Measurements from ENCODE around the gene NPAS3.

NPAS3 gene

GRCh38 chr14:33642080-33642479 lies 703.4 kb downstream of the NPAS3 start:
- DNase-seq (ENCODE audit: low spot score): no peak

- no peak for DNase-seq (ENCODE audit: low spot score)
Observed at GRCh38 chr14:33642691-33643244, 704.1 kb downstream of the NPAS3 start.

GRCh38 chr14:33643426-33644181 lies 704.9 kb downstream of the NPAS3 start:
- no peak for DNase-seq (ENCODE audit: low spot score)

DNA sequence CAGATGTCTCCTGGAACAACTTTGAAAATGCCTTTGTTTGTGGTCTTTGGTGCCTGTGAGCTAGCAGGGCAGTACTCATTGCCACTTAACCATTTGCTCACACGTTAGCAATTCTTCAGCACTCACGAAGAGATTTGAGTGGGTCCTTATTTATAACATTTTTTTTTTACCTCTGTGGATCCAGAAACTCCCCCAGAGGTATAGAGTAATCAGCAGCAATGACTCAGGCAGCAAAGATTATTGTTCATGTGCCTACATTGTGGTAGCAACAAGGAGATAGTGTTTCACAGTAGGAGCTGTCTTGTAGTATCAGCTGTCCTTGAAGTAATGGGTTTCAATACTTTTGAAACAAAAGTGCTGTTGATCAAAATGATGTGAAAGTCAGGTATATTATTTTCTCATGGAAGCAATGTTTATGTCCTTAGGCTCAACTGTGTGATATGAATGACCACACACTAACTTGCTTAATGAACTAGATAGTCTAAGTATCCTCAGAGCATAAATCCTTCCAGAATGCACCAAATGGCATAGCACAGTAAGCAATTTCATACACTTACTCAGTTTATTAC lies 708.1 kb downstream of the NPAS3 start:
- DNase-seq (ENCODE audit: low spot score): no peak

DNA sequence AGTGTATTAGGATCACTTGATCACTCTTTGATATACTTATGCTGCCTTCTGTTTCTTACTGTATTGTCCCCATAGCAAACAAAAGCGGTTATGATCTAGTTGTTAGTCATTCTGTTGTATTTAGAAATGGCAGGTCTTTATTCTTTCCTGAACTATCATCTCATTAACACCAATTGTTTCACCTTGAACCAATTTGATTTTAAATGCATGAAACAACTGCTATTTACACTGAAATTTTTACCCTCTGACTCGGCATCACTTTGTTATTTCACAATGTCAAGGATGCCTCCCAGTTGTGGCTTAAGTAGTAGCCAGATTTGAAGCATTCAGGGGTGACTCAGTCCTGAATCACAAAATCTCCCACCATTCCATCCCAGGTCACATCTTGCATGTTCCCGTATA lies 708.7 kb downstream of the NPAS3 start:
- no peak for DNase-seq (ENCODE audit: low spot score)

DNA sequence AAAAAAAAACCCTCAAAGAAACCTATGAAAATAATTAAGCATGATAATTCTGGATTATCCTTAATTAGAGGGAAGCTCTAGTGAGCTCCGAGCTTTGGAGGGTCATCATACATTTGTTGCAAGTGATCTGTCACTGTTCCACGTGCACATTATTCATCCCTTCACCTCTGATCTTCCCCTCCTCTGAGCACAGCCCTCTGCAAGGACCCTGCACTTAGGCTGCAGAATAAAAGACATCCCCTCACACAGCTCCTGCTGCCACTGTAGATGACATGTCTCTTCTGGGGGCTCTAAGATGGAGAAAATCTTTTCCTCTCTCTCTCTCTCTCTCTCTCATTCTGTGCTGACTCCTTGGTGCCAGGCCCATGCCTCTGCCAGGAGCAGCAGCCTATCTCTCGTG lies 711.8 kb downstream of the NPAS3 start:
- DNase-seq (ENCODE audit: low spot score): no peak

GRCh38 chr14:33652566-33653307 lies 714.1 kb downstream of the NPAS3 start:
- DNase-seq (ENCODE audit: low spot score): no peak

GRCh38 chr14:33653308-33653695 lies 714.6 kb downstream of the NPAS3 start:
- DNase-seq (ENCODE audit: low spot score): no peak

DNA sequence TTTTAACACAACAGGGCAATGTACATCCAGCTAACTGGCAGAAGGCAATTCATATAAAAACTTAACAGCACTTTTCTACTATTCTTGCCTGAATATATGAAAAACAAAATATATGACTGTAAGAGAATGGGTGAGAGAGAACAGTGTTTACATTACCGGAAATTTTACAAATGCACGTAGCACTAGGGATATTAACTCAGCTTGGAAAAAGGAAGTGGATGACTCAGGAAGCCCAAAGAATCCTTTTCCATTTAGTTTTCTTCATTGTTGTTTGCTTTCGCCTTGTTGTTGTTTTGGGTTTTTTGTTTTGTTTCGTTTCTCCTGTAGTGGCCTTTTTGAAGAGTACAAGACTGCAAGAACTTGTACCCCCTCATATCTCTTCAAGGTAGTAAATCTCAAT lies 716.7 kb downstream of the NPAS3 start:
- no peak for DNase-seq (ENCODE audit: low spot score)

DNA sequence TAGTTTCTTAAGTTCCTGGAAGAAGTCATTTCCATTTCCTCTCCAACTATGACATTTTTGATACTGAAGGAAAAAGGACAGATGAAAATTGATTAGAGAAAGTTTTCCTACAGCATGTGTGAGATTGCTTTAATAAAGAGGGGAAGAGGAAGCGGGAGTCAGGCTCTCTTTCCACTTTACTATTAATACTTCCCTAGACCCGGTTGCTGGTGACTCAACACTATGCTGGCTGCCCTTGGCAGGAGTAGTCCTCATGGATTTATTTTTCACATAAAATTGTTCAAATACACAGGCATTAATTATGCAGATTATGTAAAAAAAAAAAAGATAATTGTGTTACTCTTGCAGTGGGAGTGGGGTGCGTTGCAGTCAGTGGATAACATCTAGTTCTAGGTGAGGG lies 718.8 kb downstream of the NPAS3 start:
- DNase-seq (ENCODE audit: low spot score): no peak

DNA sequence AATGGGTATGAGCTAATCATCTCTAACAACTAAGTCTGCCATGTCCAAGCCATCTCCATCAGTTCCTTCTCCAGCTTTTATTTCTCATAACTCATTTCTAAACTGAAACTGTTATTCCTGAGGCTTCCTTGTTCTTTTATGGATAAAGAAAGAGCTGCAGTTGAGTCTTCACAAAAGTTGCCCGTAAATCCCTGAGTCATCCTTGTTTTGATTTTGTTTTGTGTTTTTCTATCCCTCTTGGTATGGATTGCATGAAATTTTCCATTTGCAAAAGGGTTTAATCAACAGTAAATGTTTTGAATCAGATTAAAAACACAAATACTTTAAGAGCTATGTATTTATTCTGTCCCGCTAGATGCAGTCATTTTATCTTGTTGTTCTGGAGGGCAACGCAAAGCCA lies 721.6 kb downstream of the NPAS3 start:
- no peak for DNase-seq (ENCODE audit: low spot score)

DNA sequence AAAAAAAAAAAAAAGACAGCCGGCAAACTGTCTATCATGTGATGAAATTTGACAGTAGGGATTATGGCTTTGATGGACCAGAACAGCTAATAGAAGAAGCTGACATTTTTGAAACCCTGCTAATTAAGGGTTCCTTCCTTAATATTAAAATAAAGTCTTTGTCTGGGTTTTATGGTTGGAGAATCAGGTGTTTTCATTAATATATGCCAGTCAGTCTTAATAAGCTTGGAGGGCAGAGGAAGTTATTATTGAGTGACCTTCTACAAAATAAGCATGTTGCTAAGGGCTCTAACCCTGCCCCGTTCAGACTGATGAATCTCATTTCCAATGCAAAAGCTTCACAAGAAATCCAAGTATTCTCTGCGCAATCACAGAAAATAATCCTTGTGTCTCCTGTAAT lies 722.4 kb downstream of the NPAS3 start:
- DNase-seq (ENCODE audit: low spot score): no peak

DNA sequence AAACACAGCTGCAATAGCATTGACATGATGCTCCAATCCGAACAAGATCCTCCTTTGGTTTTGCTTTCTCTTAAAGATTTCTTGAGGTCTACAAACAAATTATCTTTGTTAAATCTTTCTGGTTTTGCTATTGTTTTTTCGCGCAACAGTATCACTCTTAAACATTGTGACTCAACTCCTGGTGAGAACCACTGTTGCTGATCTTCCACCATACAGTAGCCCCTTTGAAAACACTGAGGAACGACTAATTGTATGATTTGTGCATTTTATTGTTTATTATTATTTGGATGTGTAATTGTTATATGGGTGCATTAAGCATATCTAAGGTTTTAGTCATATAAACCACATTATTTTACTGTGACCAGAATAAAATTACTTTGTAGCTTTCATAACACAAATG lies 729.4 kb downstream of the NPAS3 start:
- DNase-seq (ENCODE audit: low spot score): no peak

DNA sequence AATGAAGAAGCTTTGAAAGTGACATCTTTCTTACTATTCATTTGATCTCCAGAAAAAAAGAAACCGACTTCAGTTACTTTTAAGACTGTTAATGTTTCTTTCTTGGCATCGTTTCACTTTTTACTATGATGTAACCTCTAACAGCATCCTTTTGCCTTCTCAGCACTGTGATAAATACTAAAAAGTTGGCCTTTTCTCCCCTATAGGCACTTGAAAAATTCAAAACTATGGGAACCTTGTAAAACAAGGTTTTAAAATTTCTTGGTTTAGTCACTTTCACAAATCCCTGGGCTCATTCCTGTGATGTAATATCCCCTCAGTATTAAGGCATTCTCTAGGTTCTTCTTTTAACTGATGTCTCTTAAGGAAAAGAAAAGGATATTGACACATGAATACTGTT lies 730.4 kb downstream of the NPAS3 start:
- DNase-seq (ENCODE audit: low spot score): no peak

DNA sequence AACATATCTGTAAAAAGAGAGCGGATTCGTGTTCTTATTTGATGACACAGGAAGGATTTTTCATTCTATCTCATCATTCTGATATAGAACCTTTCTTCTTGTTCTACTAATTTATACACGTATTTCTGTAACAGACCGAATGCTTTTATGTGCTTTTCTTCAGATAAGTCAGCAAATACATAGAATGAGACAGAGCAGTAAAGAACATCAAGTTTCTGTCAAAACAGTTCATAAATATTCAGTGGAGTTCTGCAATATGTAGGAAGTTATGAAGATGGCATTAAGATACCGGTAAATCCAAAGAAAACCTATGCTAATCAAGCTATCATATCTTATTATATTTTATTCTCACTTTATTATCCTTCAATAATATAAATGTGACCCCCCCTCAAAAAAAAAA lies 731.6 kb downstream of the NPAS3 start:
- DNase-seq (ENCODE audit: low spot score): no peak

GRCh38 chr14:33671556-33671955 lies 732.9 kb downstream of the NPAS3 start:
- no peak for DNase-seq (ENCODE audit: low spot score)

DNA sequence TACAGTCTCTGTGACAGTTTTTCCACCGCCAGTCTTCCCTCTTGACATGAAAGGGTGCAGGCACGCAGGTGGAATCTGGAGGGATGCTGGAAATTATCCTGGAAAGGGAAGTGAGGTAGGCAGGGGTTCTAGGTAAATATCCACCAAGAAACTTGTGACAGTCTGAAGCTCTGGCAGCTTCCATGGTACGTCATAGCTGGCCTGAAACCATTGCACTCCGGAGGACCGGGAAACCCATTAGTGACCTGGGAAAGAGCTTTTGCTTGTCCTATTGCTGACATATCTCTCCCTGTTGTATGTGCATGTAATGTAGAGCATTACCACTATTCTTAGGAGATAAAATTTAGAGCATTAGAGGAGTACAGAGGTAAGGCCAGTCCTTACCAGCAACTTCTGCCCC lies 736.2 kb downstream of the NPAS3 start:
- no peak for DNase-seq (ENCODE audit: low spot score)

DNA sequence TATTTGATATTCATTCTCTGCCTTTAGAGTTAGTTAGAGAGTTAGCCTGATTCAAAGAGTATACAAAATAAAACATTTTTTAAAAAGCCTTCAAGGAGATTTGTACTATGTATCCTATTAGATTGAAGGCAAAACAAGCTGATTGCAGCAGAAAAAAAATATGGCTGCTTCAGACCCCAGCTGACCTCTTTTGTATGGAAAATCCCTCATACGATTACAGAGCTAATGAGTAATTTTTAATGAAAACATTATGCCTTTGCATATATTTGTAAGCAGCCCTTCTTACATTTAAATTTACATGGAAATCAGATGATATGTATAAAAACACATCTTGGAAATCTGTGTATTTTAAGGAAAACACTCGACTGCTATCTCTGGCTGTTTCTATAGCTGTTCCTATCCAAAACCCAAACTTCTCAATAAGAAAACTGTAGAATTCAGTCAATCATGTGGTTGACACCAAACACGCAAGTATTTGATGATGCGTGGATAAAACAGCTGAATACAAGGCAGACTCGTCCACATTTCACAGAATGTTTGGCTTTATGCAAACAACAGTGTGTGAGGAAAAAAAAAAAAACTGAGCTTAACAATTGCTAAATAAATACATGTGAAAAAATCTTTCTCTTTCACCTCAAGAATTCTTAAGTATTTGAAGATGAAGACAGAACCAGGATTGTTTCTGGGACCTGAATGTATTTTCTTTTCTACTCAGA lies 736.9 kb downstream of the NPAS3 start:
- DNase-seq (ENCODE audit: low spot score): no peak

DNA sequence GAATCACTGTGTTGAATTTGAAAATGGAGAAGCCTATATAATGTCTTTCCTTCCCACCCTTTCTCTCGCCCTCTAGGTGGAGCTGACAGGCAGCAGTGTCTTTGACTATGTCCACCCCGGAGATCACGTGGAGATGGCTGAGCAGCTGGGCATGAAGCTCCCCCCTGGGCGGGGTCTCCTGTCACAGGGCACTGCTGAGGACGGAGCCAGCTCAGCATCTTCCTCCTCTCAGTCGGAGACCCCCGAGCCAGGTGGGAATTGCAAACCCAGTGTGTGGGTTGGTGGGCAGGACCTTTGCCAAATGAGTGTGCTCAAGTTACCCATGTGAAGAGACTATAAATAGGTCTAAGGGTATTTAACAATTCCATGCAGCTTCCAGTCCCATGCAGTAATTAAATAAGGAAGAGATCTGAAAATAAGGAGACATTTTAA lies 737.5 kb downstream of the NPAS3 start:
- no peak for DNase-seq (ENCODE audit: low spot score)

DNA sequence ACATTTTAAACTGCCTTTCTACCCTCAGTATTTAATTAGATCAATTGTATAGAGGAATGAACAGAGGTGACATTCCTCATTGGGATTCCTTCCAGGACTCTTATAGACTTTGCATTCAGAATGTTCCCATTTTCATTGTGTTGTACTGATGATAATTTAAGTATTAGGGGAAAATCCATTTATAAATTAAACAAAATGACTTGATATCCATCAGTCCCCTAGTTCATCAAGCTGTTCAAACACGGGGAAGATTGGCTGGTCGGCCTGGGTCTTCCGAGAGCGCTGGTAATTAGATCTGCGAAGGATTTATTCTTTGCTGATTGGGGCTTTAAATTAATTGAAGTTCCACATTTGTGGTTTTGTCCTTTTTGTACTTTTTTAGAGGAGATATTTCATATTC lies 738.2 kb downstream of the NPAS3 start:
- DNase-seq (ENCODE audit: low spot score): no peak

DNA sequence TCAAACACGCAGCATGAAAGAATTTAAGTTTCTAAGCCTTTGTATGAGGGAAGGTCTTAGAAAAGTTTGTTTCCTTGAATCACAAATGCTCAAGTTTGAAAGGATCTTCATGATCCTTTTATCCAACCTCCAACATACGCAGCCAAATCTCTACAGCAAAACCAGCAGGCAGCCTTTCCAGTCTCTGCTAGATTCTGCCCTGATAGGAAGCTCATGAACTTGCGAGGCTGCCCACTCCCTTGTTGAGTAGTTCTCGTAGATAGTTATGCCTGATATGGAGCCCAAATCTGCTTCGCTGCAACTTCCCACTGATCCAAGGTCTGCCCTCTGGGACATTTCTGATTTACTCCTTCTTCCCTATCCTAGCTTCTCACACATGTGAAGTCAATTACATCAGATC lies 739.3 kb downstream of the NPAS3 start:
- DNase-seq (ENCODE audit: low spot score): no peak

DNA sequence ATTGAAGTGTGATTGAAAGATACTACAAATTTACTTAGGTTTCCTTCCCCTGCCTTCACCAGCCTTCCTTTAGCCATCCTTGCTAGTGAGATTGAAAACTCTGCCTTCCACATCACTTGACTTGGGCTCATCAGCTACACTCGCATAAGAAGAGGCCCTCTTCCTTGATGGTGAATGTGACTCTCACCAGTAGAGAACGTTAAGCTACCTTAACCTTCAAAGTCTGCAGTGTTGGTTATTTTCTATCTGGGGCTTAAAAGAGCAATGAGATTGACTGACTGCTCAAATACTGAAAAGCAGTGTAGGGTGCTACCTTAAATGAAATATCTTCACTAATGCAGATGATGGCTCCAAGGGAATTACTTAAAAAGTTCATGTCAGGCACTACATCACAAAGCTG lies 740.3 kb downstream of the NPAS3 start:
- DNase-seq (ENCODE audit: low spot score): no peak
